WTC11 (cell line): Measurements from ENCODE around the gene RHOT1. TPM values are rescaled to one million over a fixed set of nuclear protein-coding genes. Genes with fewer than 3 reads are reported as not detected.

Experiments
- ATAC-seq: fragments of 200-7000 bp; cut with Tn5 transposase; 2 replicates; pipeline ENCODE4 v1.10.0; 2021; ENCODE audit warnings: mild to moderate bottlenecking, moderate library complexity
- CTCF ChIA-PET: fragments of 300-600 bp; sonication (Branson Sonifier 250); formaldehyde crosslinking; loops from one replicate; lab custom pipeline; 2021; ENCODE audit warnings: antibody characterized with exemption; lab: Charles Lee
- POLR2A ChIA-PET: fragments of 350-600 bp; sonication (Branson Sonifier 250); formaldehyde crosslinking; loops from one replicate; lab custom pipeline; 2021; ENCODE audit warnings: antibody characterized with exemption; lab: Charles Lee
- DNase-seq: peaks from one replicate; pipeline ENCODE4 v3.0.0; 2021; ENCODE audit warnings: low spot score
- H3K27ac Mint-ChIP-seq: 2 replicates; pipeline ENCODE4 v1.8.0; 2021; ENCODE audit warnings: mixed read lengths
- H3K27me3 Mint-ChIP-seq: 2 replicates; pipeline ENCODE4 v1.8.0; 2021; ENCODE audit warnings: low read depth, mild to moderate bottlenecking, moderate library complexity, mixed read lengths
- H3K36me3 Mint-ChIP-seq: 2 replicates; pipeline ENCODE4 v1.8.0; 2021; ENCODE audit warnings: mixed read lengths
- H3K4me1 Mint-ChIP-seq: 2 replicates; pipeline ENCODE4 v1.8.0; 2022; ENCODE audit warnings: mixed read lengths
- H3K4me3 Mint-ChIP-seq: 2 replicates; pipeline ENCODE4 v1.8.0; 2021; ENCODE audit warnings: mild to moderate bottlenecking, moderate library complexity, mixed read lengths
- H3K9me3 Mint-ChIP-seq: 2 replicates; pipeline ENCODE4 v1.8.0; 2021; ENCODE audit warnings: mixed read lengths
- AFF4 ChIP-seq: sonication (generic); formaldehyde crosslinking; IDR thresholded peaks from 2 replicates; pipeline ENCODE4 v1.8.1; 2023; ENCODE audit warnings: mild to moderate bottlenecking, missing genetic modification reagents, borderline replicate concordance
- ATF6 ChIP-seq: sonication (generic); formaldehyde crosslinking; IDR thresholded peaks from 2 replicates; pipeline ENCODE4 v1.8.1; 2023; ENCODE audit warnings: mild to moderate bottlenecking, missing genetic modification reagents
- FOXP1 ChIP-seq: sonication (generic); formaldehyde crosslinking; IDR thresholded peaks from 2 replicates; pipeline ENCODE4 v1.8.0; 2022; ENCODE audit warnings: missing genetic modification reagents, mild to moderate bottlenecking, moderate library complexity, borderline replicate concordance
- FOXP4 ChIP-seq: sonication (generic); formaldehyde crosslinking; IDR thresholded peaks from 2 replicates; pipeline ENCODE4 v1.8.0; 2022; ENCODE audit warnings: mild to moderate bottlenecking, missing genetic modification reagents
- IRF1 ChIP-seq: sonication (generic); formaldehyde crosslinking; IDR thresholded peaks from 2 replicates; pipeline ENCODE4 v1.8.0; 2023; ENCODE audit warnings: missing genetic modification reagents
- JAZF1 ChIP-seq: fragments of 250-450 bp; sonication (Bioruptor Pico); IDR thresholded peaks from 2 replicates; pipeline ENCODE4 v1.9.0; 2021; ENCODE audit warnings: moderate library complexity, mild to moderate bottlenecking, inconsistent platforms
- MLX ChIP-seq: sonication (generic); formaldehyde crosslinking; IDR thresholded peaks from 2 replicates; pipeline ENCODE4 v1.8.1; 2023; ENCODE audit warnings: mild to moderate bottlenecking, missing genetic modification reagents, moderate library complexity
- NFATC4 ChIP-seq: fragments of 250-450 bp; sonication (Bioruptor Pico); IDR thresholded peaks from 2 replicates; pipeline ENCODE4 v1.9.0; 2021; ENCODE audit warnings: mild to moderate bottlenecking
- NR1H2 ChIP-seq: sonication (generic); formaldehyde crosslinking; IDR thresholded peaks from 2 replicates; pipeline ENCODE4 v1.9.0; 2021; ENCODE audit warnings: mild to moderate bottlenecking, moderate library complexity, missing genetic modification reagents
- OVOL2 ChIP-seq: fragments of 250-450 bp; sonication (Bioruptor Pico); IDR thresholded peaks from 2 replicates; pipeline ENCODE4 v1.9.0; 2021; ENCODE audit warnings: mild to moderate bottlenecking, borderline replicate concordance
- PRDM15 ChIP-seq: sonication (generic); formaldehyde crosslinking; IDR thresholded peaks from 2 replicates; pipeline ENCODE4 v1.8.0; 2022; ENCODE audit warnings: missing genetic modification reagents
- USF1 ChIP-seq: sonication (generic); formaldehyde crosslinking; IDR thresholded peaks from 2 replicates; pipeline ENCODE4 v1.8.0; 2022; ENCODE audit warnings: mild to moderate bottlenecking, missing genetic modification reagents
- ZNF121 ChIP-seq: sonication (generic); formaldehyde crosslinking; IDR thresholded peaks from 2 replicates; pipeline ENCODE4 v1.8.0; 2023; ENCODE audit warnings: missing genetic modification reagents
- ZNF281 ChIP-seq: sonication (generic); formaldehyde crosslinking; IDR thresholded peaks from 2 replicates; pipeline ENCODE4 v1.8.0; 2023; ENCODE audit warnings: mild to moderate bottlenecking, missing genetic modification reagents
- ZNF317 ChIP-seq: sonication (generic); formaldehyde crosslinking; IDR thresholded peaks from 2 replicates; pipeline ENCODE4 v1.8.1; 2023; ENCODE audit warnings: low read depth, mild to moderate bottlenecking, moderate library complexity, missing genetic modification reagents, borderline replicate concordance
- ZNF396 ChIP-seq: fragments of 250-450 bp; sonication (Bioruptor Pico); IDR thresholded peaks from 2 replicates; pipeline ENCODE4 v1.8.0; 2021; ENCODE audit warnings: mild to moderate bottlenecking, moderate library complexity, borderline replicate concordance
- ZNF416 ChIP-seq: fragments of 250-450 bp; sonication (Bioruptor Pico); IDR thresholded peaks from 2 replicates; pipeline ENCODE4 v1.9.0; 2021; ENCODE audit warnings: mild to moderate bottlenecking, inconsistent platforms
- total RNA-seq: library from RNA; stranded (reverse); gene quantifications from 3 replicates; pipeline ENCODE4 v1.2.3, GENCODE V29; 2021

RHOT1 gene
- total RNA-seq, 1 experiment from 2014 or later: 28.9 TPM

GRCh38 chr17:32118835-32119234 lies 23.5 kb upstream of the RHOT1 start:
- Mint-ChIP-seq H3K36me3 (no peaks in the 10 kb centered on the region), H3K27me3 (no peaks in the 10 kb centered on the region; the same call in 1 of the 2 replicates)
- no peak for DNase-seq
- TF ChIP-seq ZNF416 (CRISPR knock-in tag): no peak
- no peak for TF ChIP-seq ATF6 (CRISPR knock-in tag)
- TF ChIP-seq PRDM15: no peak
- no peak for TF ChIP-seq USF1 (CRISPR knock-in tag)
- no peak for TF ChIP-seq MLX (CRISPR knock-in tag)
- TF ChIP-seq IRF1 (CRISPR knock-in tag): no peak
- TF ChIP-seq NR1H2 (CRISPR knock-in tag): no peak
- TF ChIP-seq ZNF317 (CRISPR knock-in tag): no peak
- TF ChIP-seq OVOL2 (CRISPR knock-in tag): no peak
- TF ChIP-seq FOXP1 (CRISPR knock-in tag): no peak
- no peak for TF ChIP-seq ZNF121 (CRISPR knock-in tag)
- TF ChIP-seq ZNF396: no peak
- TF ChIP-seq FOXP4: no peak
- TF ChIP-seq ZNF281: no peak
- no peak for TF ChIP-seq AFF4
- no peak for TF ChIP-seq NFATC4
- no peak for TF ChIP-seq JAZF1 (CRISPR knock-in tag)
- TF ChIP-seq, all 79 proteins: peak for 0
- ChIA-PET CTCF (no interaction called here), POLR2A (no interaction called here)
- Mint-ChIP-seq H3K4me3 (no peak overlapping the region), H3K4me1 (peaks cover 15% of the 10 kb centered on the region), H3K27ac (no peak overlapping the region), H3K9me3 (no peaks in the 10 kb centered on the region)
- ATAC-seq: no peak
